Effector memory CD8-positive, alpha-beta T cell (primary cell): ENCODE data around the gene RNMT.
A peak's percentile ranks its signal among the peaks of the same experiment; 100 is the strongest.

Experiments
- ATAC-seq: fragments of 150-1000 bp; cut with Tn5 transposase; replicated peaks from 2 replicates; pipeline ENCODE4 v1.10.0; 2021; ENCODE audit warnings: mild to moderate bottlenecking, moderate library complexity
- DNase-seq, 3 experiments: peaks; one replicate each; pipeline ENCODE4 v3.0.0; 2021
- H3K27ac Mint-ChIP-seq, 2 donors: one replicate each; pipeline ENCODE4 v1.8.0; 2022; ENCODE audit warnings: mild to moderate bottlenecking in 2 of 2, mixed read lengths in 2 of 2, moderate library complexity in 2 of 2
- H3K27me3 Mint-ChIP-seq, 2 donors: one replicate each; pipeline ENCODE4 v1.8.0; 2022; ENCODE audit warnings: mixed read lengths in 2 of 2
- H3K36me3 Mint-ChIP-seq: one replicate; pipeline ENCODE4 v1.8.0; 2022; ENCODE audit warnings: mild to moderate bottlenecking, moderate library complexity, mixed read lengths; ENCODE audit not compliant: insufficient read depth
- H3K4me1 Mint-ChIP-seq, 2 donors: one replicate each; pipeline ENCODE4 v1.8.0; 2022; ENCODE audit warnings: low read depth in 2 of 2, mixed read lengths in 2 of 2
- H3K4me3 Mint-ChIP-seq, 2 donors: one replicate each; pipeline ENCODE4 v1.8.0; 2022; ENCODE audit warnings: mild to moderate bottlenecking in 2 of 2, mixed read lengths in 2 of 2, moderate library complexity in 2 of 2
- H3K9me3 Mint-ChIP-seq, 2 donors: one replicate each; pipeline ENCODE4 v1.8.0; 2022; ENCODE audit warnings: mixed read lengths in 2 of 2

RNMT gene

DNA sequence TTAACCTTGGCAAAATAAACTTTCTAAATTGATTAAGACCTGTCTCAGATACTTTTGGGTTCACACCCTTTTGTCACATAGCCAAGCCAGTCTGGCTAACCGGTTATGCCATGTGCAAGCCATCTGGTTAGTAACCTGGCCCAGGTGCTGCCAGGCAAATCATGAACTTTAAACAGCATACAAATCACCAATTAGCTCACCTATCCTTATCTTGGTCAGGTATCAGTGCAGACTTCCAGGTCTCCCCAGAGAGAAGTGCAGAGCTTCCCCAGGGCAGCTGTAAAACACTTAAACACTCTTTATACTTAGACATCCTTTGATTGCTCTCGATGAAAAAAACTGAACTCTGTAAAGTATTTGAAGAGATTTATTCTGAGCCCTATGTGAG, 82.6 kb downstream of the RNMT start:
- H3K27ac Mint-ChIP-seq, result no peak overlapping the region
- peaks cover 3% of the 10 kb centered on the region for H3K36me3 Mint-ChIP-seq
- ATAC-seq, result no peak
- no peak for DNase-seq
- H3K27me3 Mint-ChIP-seq, result peaks cover 30 to 64% of the 10 kb centered on the region in 2 donors
- peaks cover 0 to 3% of the 10 kb centered on the region in 2 donors for H3K4me1 Mint-ChIP-seq
- no peaks in the 10 kb centered on the region for H3K9me3 Mint-ChIP-seq
- no peak overlapping the region for H3K4me3 Mint-ChIP-seq

DNA sequence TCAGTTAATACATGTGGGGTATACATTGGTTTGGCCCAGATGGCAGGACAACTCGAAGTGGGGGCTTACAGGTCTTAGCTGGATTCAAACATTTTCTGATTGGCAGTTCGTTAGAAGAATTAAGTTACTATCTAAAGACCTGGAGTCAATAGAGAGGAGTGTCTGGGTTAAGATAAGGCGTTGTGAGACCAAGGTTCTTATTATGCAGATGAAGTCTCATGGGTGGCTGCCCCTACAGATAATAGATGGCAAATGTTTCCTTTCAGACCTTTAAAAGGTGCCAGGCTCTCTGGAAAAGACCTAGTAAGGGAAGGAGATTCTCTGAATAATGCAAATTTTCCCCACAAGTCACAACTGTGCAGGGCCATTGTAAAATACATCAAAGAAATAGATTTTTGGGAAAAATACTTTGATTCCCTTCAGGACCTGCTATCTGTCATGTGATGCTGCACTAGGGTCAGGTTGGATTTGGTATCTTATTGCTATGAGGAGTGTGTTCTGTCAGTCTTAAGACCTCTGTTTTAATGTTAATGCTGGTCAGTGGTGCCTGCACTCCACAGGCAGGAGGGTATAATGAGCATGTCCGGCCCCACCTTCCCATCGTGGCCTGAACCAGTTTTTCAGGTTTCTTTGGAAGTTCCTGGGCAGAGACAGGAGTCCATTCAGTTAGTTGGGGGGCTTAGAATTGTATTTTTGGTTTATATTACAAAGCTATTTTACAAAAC, 83.2 kb downstream of the RNMT start:
- Mint-ChIP-seq H3K4me1 (peaks cover 0 to 3% of the 10 kb centered on the region in 2 donors), H3K9me3 (no peaks in the 10 kb centered on the region)
- ATAC-seq, result no peak

GRCh38 chr18:13810950-13811485, 84.5 kb downstream of the RNMT start:
- Mint-ChIP-seq H3K36me3 (peaks cover 3% of the 10 kb centered on the region), H3K27me3 (peaks cover 10 to 45% of the 10 kb centered on the region in 2 donors)
- no peak for ATAC-seq

More for the DNA sequence above, 83.2 kb downstream of the RNMT start:
- no peak for DNase-seq
- Mint-ChIP-seq H3K36me3 (peaks cover 3% of the 10 kb centered on the region), H3K4me3 (no peak overlapping the region), H3K27ac (no peak overlapping the region), H3K27me3 (peaks cover 24 to 58% of the 10 kb centered on the region in 2 donors)

DNA sequence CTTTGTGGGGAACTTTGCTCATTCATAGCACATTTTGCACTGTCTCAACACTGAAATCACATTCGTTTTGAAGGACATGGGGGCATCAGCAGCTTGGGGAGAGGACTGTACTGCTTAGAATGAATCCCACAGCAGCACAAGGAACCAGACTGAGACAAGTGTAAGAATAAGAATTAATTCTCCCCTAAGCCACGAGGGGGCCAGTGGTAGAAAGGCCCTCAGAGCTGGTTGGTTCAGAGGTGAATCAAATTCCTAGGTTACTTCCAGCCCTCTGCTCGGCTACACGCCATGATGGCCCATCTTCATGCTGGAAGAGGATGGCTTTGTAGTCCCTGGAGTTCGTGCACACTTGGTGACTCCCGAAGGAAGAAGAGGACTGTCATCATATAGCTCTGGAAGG, 85.5 kb downstream of the RNMT start:
- H3K4me1 Mint-ChIP-seq, result peaks cover 0 to 3% of the 10 kb centered on the region in 2 donors
- DNase-seq (no peak), ATAC-seq (no peak)
- H3K4me3 Mint-ChIP-seq, result no peak overlapping the region
- no peak overlapping the region for H3K27ac Mint-ChIP-seq
- H3K9me3 Mint-ChIP-seq, result no peaks in the 10 kb centered on the region
- H3K27me3 Mint-ChIP-seq, result peaks cover 6 to 42% of the 10 kb centered on the region in 2 donors
- H3K36me3 Mint-ChIP-seq, result peaks cover 3% of the 10 kb centered on the region

More at GRCh38 chr18:13810950-13811485, 84.5 kb downstream of the RNMT start:
- no peak for DNase-seq
- Mint-ChIP-seq H3K27ac (no peak overlapping the region), H3K4me3 (no peak overlapping the region), H3K4me1 (peaks cover 0 to 3% of the 10 kb centered on the region in 2 donors), H3K9me3 (no peaks in the 10 kb centered on the region)

GRCh38 chr18:13813271-13813849, 86.9 kb downstream of the RNMT start:
- H3K4me1 Mint-ChIP-seq, result peaks cover 0 to 3% of the 10 kb centered on the region in 2 donors
- no peak overlapping the region for H3K27ac Mint-ChIP-seq
- H3K36me3 Mint-ChIP-seq, result peaks cover 3% of the 10 kb centered on the region
- H3K4me3 Mint-ChIP-seq, result no peak overlapping the region
- peaks cover 6 to 42% of the 10 kb centered on the region in 2 donors for H3K27me3 Mint-ChIP-seq
- no peaks in the 10 kb centered on the region for H3K9me3 Mint-ChIP-seq
- peak; percentile 71 for ATAC-seq
- peak; percentile 37 to 63 (median 41) for DNase-seq
